Measurements from ENCODE around the gene PPY. TPM values are rescaled to one million over a fixed set of nuclear protein-coding genes. Genes with fewer than 3 reads are reported as not detected.

Gene PPY
- total and polyA plus RNA-seq, 10 of the 15 experiments (the other 5 are each of a cell fraction or from before 2014, with no cell fraction given) = 0.91 TPM; not detected in 9

DNA sequence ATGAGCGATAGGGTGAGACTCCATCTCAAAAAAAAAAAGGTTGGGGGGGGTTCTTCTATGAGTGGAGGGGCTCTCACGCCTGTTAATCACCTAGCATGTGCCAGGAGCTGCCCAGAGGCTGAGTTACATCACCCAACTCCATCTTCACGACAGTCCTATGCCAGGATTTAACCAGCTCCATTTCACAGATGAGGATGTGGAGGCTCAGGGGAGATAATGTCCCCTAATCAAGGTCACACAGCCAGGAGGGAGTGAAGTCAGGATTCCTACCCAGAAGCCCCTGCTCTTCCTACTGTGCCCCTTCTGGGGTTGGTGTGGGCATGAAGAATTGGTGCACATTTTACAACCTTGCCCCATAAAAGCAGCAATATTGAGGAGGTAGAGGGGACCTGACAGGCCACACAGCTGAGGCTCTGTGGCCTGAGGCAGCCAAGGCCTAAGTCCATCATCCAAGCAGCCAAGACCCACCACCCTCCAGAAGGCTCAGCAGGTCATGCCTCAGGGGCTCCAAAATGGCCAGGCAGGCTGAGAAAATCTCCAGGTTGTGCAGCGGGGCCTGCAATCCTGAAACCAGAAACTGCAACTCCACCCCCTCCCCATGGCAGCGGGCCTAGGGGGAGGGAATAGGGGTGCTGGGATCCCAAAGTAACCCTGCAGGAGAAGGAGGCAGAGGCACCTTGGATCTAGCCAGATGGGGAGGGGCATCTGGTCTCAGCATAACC, 6.9 kb downstream of the PPY start:
- Histone ChIP-seq H3K27ac (ENCODE audit: control insufficient read depth, insufficient read depth) (no peak overlapping the region), H4K20me1 (ENCODE audit: control insufficient read depth, insufficient read depth) (no peaks in the 10 kb centered on the region), H3K9me3 (replicated peaks; ENCODE audit: control insufficient read depth, insufficient read depth, low read length) (no peaks in the 10 kb centered on the region), H3K79me2 (ENCODE audit: control insufficient read depth, insufficient read depth, low read length) (no peaks in the 10 kb centered on the region), H3K27me3 (replicated peaks in 1 of 2; ENCODE audit: control insufficient read depth in 2 of 2, insufficient read depth in 2 of 2, low read length in 1 of 2) (no peaks in the 10 kb centered on the region; a peak in 1 of 4 replicates), H3K4me2 (ENCODE audit: control insufficient read depth, insufficient read depth) (no peak overlapping the region), H3K4me3 (no peak overlapping the region), H3K9ac (ENCODE audit: control insufficient read depth, insufficient read depth, low read length) (no peak overlapping the region), H2AFZ (ENCODE audit: control insufficient read depth, low read depth, low read length) (no peak overlapping the region), H3K36me3 (ENCODE audit: control insufficient read depth in 2 of 2, insufficient read depth in 2 of 2, low read length in 1 of 2) (no peaks in the 10 kb centered on the region), H3K4me1 (ENCODE audit: control insufficient read depth, insufficient read depth, low read length) (no peaks in the 10 kb centered on the region)
- WGBS (ENCODE audit: insufficient coverage, insufficient replicate concordance, low lambda C conversion rate, missing lambda C conversion rate) = 28% methylated on average over 5 of the region's 5 CpGs
- FAIRE-seq = no peak
- ATAC-seq = no peak
- RAD21 ChIA-PET (ENCODE audit: unreplicated experiment) = no interaction called here
- BruUV-seq (replicated peaks) = no TSS peak
- no peak for DNase-seq (ENCODE audit: low read depth, low spot score)
- CTCF ChIA-PET = no interaction called here
- SMC1A ChIA-PET (ENCODE audit: uncharacterized antibody, unreplicated experiment) = no interaction called here
- intact Hi-C loops (cut with micrococcal nuclease; ENCODE audit: unreplicated experiment) = no loop called here
- in situ Hi-C loops (cut with MboI) = no loop called here
- POLR2A ChIA-PET = no interaction called here
- TF ChIP-seq SMAD1 (IDR thresholded peaks at IDR 0.05; ENCODE audit: low read depth, partially characterized antibody) = no peak
- no peak for TF ChIP-seq MTA3 (IDR thresholded peaks at IDR 0.05; ENCODE audit: borderline replicate concordance, low read length)
- no peak for TF ChIP-seq SUPT20H (IDR thresholded peaks at IDR 0.05; ENCODE audit: borderline replicate concordance, control insufficient read depth, low read depth, low read length)
- no peak for TF ChIP-seq TCF3 (IDR thresholded peaks at IDR 0.05; ENCODE audit: borderline replicate concordance, insufficient read depth, low read depth, low read length)
- no peak for TF ChIP-seq POLR2AphosphoS5 (IDR thresholded peaks at IDR 0.05; ENCODE audit: low read length)
- no peak for TF ChIP-seq ZNF217 (IDR thresholded peaks at IDR 0.05)
- TF ChIP-seq ZNF207 (IDR thresholded peaks at IDR 0.05; ENCODE audit: borderline replicate concordance) = no peak
- no peak for TF ChIP-seq NFXL1 (IDR thresholded peaks at IDR 0.05; ENCODE audit: borderline replicate concordance)
- TF ChIP-seq NR2C1 (IDR thresholded peaks at IDR 0.05) = no peak
- TF ChIP-seq WRNIP1 (IDR thresholded peaks at IDR 0.05; ENCODE audit: borderline replicate concordance, low read depth, low read length) = no peak
- TF ChIP-seq, protein P1, sequence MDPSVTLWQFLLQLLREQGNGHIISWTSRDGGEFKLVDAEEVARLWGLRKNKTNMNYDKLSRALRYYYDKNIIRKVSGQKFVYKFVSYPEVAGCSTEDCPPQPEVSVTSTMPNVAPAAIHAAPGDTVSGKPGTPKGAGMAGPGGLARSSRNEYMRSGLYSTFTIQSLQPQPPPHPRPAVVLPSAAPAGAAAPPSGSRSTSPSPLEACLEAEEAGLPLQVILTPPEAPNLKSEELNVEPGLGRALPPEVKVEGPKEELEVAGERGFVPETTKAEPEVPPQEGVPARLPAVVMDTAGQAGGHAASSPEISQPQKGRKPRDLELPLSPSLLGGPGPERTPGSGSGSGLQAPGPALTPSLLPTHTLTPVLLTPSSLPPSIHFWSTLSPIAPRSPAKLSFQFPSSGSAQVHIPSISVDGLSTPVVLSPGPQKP (IDR thresholded peaks at IDR 0.05; ENCODE audit: low read depth, low read length) = no peak
- TF ChIP-seq, protein P2, sequence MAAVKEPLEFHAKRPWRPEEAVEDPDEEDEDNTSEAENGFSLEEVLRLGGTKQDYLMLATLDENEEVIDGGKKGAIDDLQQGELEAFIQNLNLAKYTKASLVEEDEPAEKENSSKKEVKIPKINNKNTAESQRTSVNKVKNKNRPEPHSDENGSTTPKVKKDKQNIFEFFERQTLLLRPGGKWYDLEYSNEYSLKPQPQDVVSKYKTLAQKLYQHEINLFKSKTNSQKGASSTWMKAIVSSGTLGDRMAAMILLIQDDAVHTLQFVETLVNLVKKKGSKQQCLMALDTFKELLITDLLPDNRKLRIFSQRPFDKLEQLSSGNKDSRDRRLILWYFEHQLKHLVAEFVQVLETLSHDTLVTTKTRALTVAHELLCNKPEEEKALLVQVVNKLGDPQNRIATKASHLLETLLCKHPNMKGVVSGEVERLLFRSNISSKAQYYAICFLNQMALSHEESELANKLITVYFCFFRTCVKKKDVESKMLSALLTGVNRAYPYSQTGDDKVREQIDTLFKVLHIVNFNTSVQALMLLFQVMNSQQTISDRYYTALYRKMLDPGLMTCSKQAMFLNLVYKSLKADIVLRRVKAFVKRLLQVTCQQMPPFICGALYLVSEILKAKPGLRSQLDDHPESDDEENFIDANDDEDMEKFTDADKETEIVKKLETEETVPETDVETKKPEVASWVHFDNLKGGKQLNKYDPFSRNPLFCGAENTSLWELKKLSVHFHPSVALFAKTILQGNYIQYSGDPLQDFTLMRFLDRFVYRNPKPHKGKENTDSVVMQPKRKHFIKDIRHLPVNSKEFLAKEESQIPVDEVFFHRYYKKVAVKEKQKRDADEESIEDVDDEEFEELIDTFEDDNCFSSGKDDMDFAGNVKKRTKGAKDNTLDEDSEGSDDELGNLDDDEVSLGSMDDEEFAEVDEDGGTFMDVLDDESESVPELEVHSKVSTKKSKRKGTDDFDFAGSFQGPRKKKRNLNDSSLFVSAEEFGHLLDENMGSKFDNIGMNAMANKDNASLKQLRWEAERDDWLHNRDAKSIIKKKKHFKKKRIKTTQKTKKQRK (IDR thresholded peaks at IDR 0.05; ENCODE audit: low read depth, low read length) = no peak
- no peak for TF ChIP-seq KAT2A (conservative IDR thresholded peaks at IDR 0.05; ENCODE audit: control insufficient read depth, low read depth, low read length)
- TF ChIP-seq, protein P3, sequence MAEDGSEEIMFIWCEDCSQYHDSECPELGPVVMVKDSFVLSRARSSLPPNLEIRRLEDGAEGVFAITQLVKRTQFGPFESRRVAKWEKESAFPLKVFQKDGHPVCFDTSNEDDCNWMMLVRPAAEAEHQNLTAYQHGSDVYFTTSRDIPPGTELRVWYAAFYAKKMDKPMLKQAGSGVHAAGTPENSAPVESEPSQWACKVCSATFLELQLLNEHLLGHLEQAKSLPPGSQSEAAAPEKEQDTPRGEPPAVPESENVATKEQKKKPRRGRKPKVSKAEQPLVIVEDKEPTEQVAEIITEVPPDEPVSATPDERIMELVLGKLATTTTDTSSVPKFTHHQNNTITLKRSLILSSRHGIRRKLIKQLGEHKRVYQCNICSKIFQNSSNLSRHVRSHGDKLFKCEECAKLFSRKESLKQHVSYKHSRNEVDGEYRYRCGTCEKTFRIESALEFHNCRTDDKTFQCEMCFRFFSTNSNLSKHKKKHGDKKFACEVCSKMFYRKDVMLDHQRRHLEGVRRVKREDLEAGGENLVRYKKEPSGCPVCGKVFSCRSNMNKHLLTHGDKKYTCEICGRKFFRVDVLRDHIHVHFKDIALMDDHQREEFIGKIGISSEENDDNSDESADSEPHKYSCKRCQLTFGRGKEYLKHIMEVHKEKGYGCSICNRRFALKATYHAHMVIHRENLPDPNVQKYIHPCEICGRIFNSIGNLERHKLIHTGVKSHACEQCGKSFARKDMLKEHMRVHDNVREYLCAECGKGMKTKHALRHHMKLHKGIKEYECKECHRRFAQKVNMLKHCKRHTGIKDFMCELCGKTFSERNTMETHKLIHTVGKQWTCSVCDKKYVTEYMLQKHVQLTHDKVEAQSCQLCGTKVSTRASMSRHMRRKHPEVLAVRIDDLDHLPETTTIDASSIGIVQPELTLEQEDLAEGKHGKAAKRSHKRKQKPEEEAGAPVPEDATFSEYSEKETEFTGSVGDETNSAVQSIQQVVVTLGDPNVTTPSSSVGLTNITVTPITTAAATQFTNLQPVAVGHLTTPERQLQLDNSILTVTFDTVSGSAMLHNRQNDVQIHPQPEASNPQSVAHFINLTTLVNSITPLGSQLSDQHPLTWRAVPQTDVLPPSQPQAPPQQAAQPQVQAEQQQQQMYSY (CRISPR knock-in tag; IDR thresholded peaks at IDR 0.05) = no peak
